Activated T-helper 9 cell treated with anti-CD3 and anti-CD28 coated beads, Interleukin-2, amount 50 U/mL, for 16 hours (primary cell): ENCODE data around the gene YAP1.

ENCODE experiments used
- DNase-seq: peaks from one replicate; pipeline ENCODE4 v3.0.0-alpha.2; 2020; ENCODE audit warnings: low read depth

Gene YAP1

GRCh38 chr11:102163368-102163767 is 53.1 kb downstream of the YAP1 start:
- no peak for DNase-seq

GRCh38 chr11:102166175-102167064 is 56.2 kb downstream of the YAP1 start:
- DNase-seq, result no peak

GRCh38 chr11:102168481-102168880 is 58.2 kb downstream of the YAP1 start:
- no peak for DNase-seq

GRCh38 chr11:102171101-102171500 is 60.9 kb downstream of the YAP1 start:
- no peak for DNase-seq

GRCh38 chr11:102172127-102172848 is 62.0 kb downstream of the YAP1 start:
- no peak for DNase-seq

GRCh38 chr11:102177126-102177525 is 66.9 kb downstream of the YAP1 start:
- DNase-seq, result no peak

- no peak for DNase-seq
Observed at GRCh38 chr11:102177974-102178631, 67.9 kb downstream of the YAP1 start.

DNA sequence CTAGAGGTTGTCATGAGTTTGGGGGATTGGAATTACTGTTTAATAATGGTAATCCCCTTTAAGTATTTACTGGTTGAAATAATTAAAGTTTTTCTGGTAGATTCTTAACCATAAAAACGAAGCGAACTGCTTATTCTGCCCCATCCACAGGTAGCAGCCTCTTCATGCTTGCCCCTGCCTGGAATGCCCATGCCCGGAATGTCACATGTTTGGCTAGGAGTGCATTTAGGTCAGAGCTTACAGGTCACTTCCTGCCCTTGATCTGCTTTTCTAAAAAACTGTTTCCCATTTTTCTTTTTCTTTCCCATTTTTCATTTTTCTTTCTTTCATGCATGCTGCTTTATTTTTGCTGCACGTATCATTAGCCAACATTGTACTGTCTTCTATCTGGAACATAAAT is 69.1 kb downstream of the YAP1 start:
- no peak for DNase-seq

DNA sequence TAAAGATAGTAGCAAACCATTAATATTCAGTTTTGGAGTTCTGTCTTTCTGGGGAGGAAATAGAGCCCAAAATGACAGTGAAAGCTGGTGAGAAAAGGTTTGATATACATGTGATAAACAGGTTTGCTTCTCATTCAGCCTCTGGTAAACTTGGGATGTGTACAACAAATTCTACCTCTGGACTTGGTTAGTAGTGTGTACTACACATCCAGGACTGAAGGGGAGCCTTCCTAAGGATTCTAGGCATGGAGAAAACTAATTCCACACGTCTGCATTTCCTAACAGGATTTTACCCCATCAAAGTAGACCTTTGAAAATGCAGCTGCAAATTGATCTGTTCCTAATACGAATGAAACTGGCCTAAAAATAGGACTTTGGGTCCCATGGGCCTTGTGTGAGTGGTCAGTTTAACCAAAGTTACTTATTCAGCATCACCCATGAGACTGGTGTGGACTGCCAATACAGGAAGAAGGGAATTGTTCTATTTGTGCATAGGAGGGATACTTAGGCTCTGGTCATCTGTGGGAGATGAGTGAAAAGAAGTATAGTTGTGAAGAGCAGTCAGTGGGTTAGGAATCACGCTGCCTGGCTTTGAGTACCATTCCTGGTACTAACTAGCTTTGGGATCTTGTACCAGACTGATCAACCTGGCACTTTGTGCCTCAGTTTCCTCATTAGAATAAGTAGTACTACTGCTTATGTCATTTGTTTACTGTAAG is 74.2 kb downstream of the YAP1 start:
- DNase-seq, result no peak

DNA sequence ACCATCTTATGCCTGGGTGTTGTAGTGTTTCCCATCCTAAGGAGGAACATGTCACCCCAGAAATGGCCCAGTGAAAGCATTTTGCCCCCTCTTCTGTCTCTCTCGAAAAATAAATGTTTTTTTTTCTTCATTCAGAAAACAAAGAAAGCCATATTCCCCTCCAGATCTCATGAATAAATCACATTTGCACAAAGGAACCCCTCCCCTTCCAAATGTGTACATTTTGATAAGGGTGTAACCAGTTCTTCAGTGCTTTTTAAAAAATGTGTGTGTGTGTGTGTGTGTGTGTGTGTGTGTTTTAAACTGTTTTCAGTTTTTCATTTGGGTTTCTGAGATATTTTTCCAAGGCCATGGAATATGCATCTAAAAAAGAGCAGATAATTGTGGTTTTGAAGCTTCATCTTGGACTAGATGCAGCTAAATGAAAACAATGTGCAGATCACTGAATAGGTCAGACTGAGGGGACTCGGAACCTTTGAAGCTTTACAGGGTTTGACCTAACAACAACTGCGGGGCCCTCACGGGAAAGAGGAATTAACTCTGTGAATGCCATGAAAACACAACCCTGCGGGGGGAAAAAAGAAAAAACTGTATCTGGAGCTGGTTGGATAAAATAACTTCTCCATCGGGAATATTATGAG is 76.4 kb downstream of the YAP1 start:
- no peak for DNase-seq

GRCh38 chr11:102187416-102188151 is 77.3 kb downstream of the YAP1 start:
- DNase-seq, result no peak

DNA sequence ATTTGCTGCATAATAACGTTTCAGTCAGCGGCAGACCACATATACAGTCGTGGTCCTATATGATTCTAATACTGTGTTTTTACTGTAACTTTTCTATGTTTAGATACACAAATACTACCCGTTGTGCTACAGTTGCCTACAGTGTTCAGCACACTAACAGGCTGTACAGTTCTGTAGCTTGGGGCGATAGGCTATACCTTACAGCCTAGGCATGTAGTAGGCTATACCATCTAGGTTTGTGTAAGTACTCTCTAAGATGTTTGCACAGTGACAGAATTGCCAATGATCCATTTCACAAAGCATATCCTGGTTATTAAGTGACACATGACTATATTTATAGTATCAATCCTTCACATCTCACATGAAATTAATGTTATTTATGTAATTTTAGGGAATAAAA is 78.2 kb downstream of the YAP1 start:
- no peak for DNase-seq

- no peak for DNase-seq
Observed at GRCh38 chr11:102191832-102192231, 81.6 kb downstream of the YAP1 start.

GRCh38 chr11:102192349-102193066 is 82.3 kb downstream of the YAP1 start:
- DNase-seq, result no peak

- DNase-seq, result no peak
Observed at GRCh38 chr11:102194257-102194656, 84.0 kb downstream of the YAP1 start.

DNA sequence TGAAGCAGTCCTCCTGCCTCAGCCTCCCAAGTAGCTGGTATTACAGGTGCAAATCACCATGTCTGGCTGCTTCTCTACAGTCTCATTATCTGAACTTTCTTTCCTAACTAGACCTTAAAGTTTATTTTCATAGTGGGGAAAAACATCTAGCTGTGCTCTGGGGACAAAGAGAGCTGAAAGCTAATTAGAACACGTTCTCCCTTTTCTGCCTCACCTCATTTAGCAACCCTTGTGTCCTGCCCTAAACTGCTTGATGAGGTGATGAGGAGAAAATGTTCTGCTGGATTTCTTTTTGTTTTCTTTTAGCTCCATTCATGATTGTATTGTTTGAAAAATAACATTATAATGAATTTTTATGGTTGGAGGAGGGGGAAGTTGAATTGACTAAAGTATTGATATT is 84.7 kb downstream of the YAP1 start:
- no peak for DNase-seq

- DNase-seq, result no peak
Observed at GRCh38 chr11:102196351-102196750, 86.1 kb downstream of the YAP1 start.

- no peak for DNase-seq
Observed at GRCh38 chr11:102196816-102197215, 86.6 kb downstream of the YAP1 start.

DNA sequence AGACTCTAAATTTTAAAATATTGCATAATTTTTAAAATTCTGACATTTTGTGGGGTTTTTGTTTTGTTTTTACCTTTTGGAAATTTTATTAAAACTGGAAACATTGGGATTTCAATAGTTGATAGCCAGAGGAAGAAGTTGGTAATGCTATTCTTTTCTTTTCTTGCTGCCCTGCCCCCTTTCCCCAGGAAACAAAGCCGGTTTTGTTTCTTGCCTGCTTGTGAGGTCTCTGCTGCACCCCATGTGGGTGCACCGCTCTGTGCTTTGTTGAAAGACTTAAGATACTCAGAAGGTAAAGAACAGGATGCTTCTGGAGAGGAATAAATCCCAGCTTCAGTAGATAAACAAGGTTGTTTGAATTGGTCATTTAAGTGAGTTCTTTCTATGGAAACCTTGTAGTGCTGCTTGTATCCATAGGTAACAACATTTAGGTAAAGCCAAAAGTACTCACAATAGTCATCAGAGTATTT is 87.5 kb downstream of the YAP1 start:
- DNase-seq, result no peak

DNA sequence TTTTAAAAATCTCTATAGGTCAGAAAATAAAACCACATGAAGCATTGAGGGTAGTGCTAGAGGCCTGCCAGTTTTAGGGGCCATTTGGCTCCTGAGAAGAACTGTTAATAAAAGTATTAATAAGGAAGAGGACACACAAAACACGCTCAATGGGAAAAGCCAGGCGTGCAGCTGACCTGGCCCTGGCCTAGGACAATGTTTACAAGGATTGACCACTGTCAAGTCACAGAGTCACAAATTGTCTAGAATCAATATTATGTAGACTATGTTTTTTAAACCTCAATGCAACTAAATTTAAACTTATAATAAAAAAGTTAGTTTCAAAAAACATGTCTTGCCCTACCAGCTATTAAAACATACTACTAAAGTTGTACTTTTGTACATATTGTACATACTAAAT is 89.4 kb downstream of the YAP1 start:
- no peak for DNase-seq
